Dendritic cell treated with granulocyte-macrophage colony-stimulating factor and Interleukin-4, amounts not matched to agents 40 ng/mL and 50 ng/mL, for 4 days (primary cell): Measurements from ENCODE around the gene TRAPPC12.
A peak's percentile ranks its signal among the peaks of the same experiment; 100 is the strongest.

Experiments
- H3K27ac Mint-ChIP-seq: one replicate; pipeline ENCODE4 v1.8.0; 2022; ENCODE audit warnings: mild to moderate bottlenecking, mixed read lengths
- H3K27me3 Mint-ChIP-seq: one replicate; pipeline ENCODE4 v1.8.0; 2022; ENCODE audit warnings: mild to moderate bottlenecking, mixed read lengths
- H3K36me3 Mint-ChIP-seq: one replicate; pipeline ENCODE4 v1.8.0; 2022; ENCODE audit warnings: low read depth, mixed read lengths
- H3K4me1 Mint-ChIP-seq: one replicate; pipeline ENCODE4 v1.8.0; 2022; ENCODE audit warnings: low read depth, mixed read lengths
- H3K4me3 Mint-ChIP-seq: one replicate; pipeline ENCODE4 v1.8.0; 2022; ENCODE audit warnings: mild to moderate bottlenecking, moderate library complexity, mixed read lengths
- H3K9me3 Mint-ChIP-seq: one replicate; pipeline ENCODE4 v1.8.0; 2022; ENCODE audit warnings: mixed read lengths
- intact Hi-C: fragments of 100-400 bp; cut with micrococcal nuclease; formaldehyde crosslinking; loops from one replicate; pipeline ENCODE4 v1.15.0; 2022

The TRAPPC12 gene

GRCh38 chr2:3379647-3380534 lies at the start of gene TRAPPC12:
Gene TRAPPC12 (plus strand): TSS chr2:3379694. CDS start chr2:3387624, 7,930 bp downstream.
- no peaks in the 10 kb centered on the region for H3K27me3 Mint-ChIP-seq
- H3K4me3 Mint-ChIP-seq: peak within 1 kb of the TSS; percentile 98
- peak within 1 kb of the TSS; percentile 97 for H3K27ac Mint-ChIP-seq
- intact Hi-C loops: loop anchor here (5.0 kb wide), 2 partner anchors 142 to 197 kb away; partner anchors contain the start of gene RPS7
- H3K4me1 Mint-ChIP-seq: peaks cover 38% of the 10 kb centered on the region
- peaks cover 50% of the 10 kb centered on the region for H3K36me3 Mint-ChIP-seq
- H3K9me3 Mint-ChIP-seq: no peaks in the 10 kb centered on the region

DNA sequence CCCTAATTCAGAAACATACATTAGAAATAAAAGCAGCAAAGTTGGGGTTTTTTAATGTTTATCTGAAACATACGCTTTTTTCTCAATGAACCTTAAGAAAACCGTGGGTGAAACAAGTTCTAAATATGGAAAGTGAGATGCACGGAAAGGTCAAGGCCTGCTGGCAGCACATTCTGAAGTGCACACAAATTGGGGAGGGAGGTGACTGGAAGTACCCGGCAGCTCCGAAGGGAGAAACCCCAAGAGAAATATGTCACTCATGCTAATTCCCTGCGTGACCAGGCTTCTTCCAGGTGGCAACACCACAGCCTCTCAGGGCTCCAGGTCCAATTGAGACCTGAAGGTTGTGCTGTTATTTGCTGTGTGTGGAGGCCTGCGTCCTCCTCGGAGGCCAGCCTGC lies 47.4 kb upstream of the TRAPPC12 start:
- Mint-ChIP-seq H3K27me3 (no peaks in the 10 kb centered on the region), H3K4me3 (no peak overlapping the region), H3K9me3 (peaks cover 18% of the 10 kb centered on the region), H3K27ac (no peak overlapping the region), H3K36me3 (peaks cover 68% of the 10 kb centered on the region), H3K4me1 (no peaks in the 10 kb centered on the region)
- intact Hi-C loops: no loop called here

GRCh38 chr2:3334392-3335345 lies 44.8 kb upstream of the TRAPPC12 start:
- peaks cover 20% of the 10 kb centered on the region for H3K9me3 Mint-ChIP-seq
- intact Hi-C loops: no loop called here
- H3K27ac Mint-ChIP-seq: no peak overlapping the region
- no peak overlapping the region for H3K4me3 Mint-ChIP-seq
- H3K36me3 Mint-ChIP-seq: peaks cover 84% of the 10 kb centered on the region
- H3K4me1 Mint-ChIP-seq: no peaks in the 10 kb centered on the region
- H3K27me3 Mint-ChIP-seq: no peaks in the 10 kb centered on the region

DNA sequence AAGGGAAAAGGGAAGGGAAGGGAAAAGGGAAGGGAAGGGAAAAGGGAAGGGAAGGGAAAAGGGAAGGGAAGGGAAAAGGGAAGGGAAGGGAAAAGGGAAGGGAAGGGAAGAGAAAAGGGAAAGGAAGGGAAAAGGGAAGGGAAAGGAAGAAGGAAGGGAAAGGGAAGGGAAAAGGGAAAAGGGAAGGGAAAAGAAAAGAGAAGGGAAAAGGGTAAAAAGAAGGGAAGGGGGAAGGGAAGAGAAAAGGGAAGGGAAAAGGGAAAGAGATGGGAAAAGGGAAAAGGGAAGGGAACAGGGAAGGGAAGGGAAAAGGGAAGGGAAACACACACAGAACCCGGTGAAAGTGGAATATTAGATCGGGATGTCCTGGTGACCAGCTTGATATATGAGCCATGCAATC lies 42.6 kb upstream of the TRAPPC12 start:
- H3K27me3 Mint-ChIP-seq: no peaks in the 10 kb centered on the region
- no peak overlapping the region for H3K4me3 Mint-ChIP-seq
- intact Hi-C loops: no loop called here

DNA sequence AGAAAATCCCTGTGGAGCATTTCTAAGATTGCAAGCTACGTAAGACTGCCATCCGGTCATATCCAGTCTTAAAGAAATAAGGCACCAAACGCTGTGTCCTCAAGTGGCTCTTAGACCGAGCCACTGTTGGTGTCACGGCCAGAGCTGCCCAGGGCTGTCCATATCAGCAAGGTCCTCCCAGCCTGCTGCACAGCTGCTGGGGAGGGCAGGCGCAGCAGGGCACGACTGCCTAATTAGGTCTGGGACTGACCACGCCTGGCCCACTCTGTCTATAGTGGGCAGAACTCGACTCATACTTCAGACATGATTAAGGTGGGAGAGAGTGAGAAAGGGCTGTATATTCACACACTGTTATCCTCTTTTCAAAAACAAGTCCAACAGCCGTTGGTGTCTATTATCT lies 41.2 kb upstream of the TRAPPC12 start:
- Mint-ChIP-seq H3K36me3 (peaks cover 76% of the 10 kb centered on the region), H3K9me3 (peaks cover 26% of the 10 kb centered on the region), H3K27me3 (no peaks in the 10 kb centered on the region), H3K4me1 (no peaks in the 10 kb centered on the region), H3K4me3 (no peak overlapping the region), H3K27ac (no peak overlapping the region)
- intact Hi-C loops: no loop called here

More for the DNA sequence above, 42.6 kb upstream of the TRAPPC12 start:
- H3K36me3 Mint-ChIP-seq: peaks cover 83% of the 10 kb centered on the region
- H3K4me1 Mint-ChIP-seq: no peaks in the 10 kb centered on the region
- no peak overlapping the region for H3K27ac Mint-ChIP-seq
- peaks cover 26% of the 10 kb centered on the region for H3K9me3 Mint-ChIP-seq

DNA sequence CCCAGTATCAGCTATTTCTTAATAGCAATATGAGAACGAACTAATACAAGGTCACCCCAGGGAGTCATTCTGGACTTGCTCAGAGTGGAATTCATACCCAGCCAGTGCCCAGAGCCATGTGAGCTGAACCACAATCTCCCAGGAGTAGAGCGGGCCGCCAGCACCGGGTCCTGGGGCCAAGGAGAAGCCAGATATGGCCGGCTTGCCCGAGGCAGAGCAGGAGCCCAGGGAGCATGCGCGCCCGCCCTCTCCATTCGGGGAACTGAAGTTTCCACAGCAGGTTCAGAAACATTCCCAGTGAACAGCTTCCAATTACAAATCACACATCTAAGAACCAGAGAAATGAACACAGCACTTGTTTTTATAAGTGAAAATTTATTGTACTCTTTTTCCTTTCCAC lies 39.4 kb upstream of the TRAPPC12 start:
- Mint-ChIP-seq H3K4me1 (no peaks in the 10 kb centered on the region), H3K4me3 (no peak overlapping the region), H3K36me3 (peaks cover 62% of the 10 kb centered on the region), H3K27me3 (no peaks in the 10 kb centered on the region), H3K9me3 (peaks cover 26% of the 10 kb centered on the region), H3K27ac (no peak overlapping the region)
- intact Hi-C loops: no loop called here

DNA sequence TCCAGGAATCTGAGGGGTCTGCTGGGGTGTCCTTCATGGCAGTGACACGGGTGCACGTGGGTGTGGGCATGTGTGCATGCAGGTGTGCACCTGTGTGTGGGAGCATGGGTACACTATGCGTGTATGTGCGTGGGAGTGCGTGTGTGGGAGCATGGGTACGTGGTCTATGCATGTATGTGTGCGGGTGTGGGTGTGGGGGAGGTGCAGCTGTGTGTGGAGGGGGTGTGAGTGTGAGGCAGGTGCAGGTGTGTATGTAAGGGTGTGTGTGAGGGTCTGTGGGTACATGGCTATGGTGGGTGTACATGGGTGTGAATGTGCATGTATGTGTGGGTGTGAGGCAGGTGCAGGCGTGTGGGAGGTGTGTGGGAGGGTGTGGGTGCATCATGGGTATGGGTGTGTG lies 38.2 kb upstream of the TRAPPC12 start:
- Mint-ChIP-seq H3K36me3 (peaks cover 62% of the 10 kb centered on the region), H3K27me3 (no peaks in the 10 kb centered on the region), H3K4me1 (no peaks in the 10 kb centered on the region), H3K4me3 (no peak overlapping the region), H3K9me3 (peaks cover 15% of the 10 kb centered on the region), H3K27ac (no peak overlapping the region)
- intact Hi-C loops: no loop called here

DNA sequence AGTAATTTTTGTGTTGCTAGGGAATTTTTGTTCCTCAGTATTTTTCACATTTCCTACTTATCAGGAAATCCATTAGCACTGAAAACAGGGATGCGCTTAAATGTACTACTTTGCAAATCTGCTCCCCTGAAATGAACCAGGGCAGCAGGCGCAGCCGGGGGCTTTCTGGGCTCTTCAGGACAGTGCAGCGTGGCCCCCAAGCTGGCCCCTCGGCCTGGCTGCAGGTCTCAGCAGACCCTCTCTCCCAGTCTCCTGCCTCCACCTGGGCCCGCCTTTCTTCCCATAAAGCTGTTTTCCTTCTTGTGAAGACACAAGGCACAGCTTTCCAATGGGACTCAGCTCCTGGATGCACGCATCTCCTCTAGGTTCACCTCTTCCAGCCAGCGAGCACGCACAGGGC lies 37.2 kb upstream of the TRAPPC12 start:
- no peak overlapping the region for H3K4me3 Mint-ChIP-seq
- no peak overlapping the region for H3K27ac Mint-ChIP-seq
- intact Hi-C loops: no loop called here
- peaks cover 13% of the 10 kb centered on the region for H3K9me3 Mint-ChIP-seq
- peaks cover 62% of the 10 kb centered on the region for H3K36me3 Mint-ChIP-seq
- H3K27me3 Mint-ChIP-seq: no peaks in the 10 kb centered on the region
- H3K4me1 Mint-ChIP-seq: no peaks in the 10 kb centered on the region

DNA sequence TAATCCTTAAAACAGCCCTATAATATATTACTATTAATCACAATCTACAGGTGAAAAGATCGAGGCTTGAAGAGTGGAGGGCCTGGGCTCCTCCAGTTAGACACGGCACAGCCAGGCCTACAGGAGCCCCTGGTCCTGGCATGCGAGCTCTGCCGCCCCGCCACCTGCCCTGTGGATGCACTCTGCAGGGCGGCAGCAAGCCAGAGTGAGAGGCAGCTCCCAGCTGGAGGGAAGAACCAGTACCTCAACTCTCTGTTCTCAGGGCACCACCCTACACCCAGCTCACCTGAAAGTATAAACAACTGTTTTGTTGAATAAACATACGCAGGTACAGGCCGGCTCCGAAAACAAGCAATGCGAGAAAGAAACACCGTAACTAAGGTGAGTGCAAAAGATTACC lies 36.5 kb upstream of the TRAPPC12 start:
- intact Hi-C loops: no loop called here
- H3K4me1 Mint-ChIP-seq: peaks cover 2% of the 10 kb centered on the region
- no peak overlapping the region for H3K4me3 Mint-ChIP-seq
- H3K27ac Mint-ChIP-seq: no peak overlapping the region
- peaks cover 62% of the 10 kb centered on the region for H3K36me3 Mint-ChIP-seq
- no peaks in the 10 kb centered on the region for H3K27me3 Mint-ChIP-seq
- peaks cover 18% of the 10 kb centered on the region for H3K9me3 Mint-ChIP-seq

- intact Hi-C loops: no loop called here
- peaks cover 17% of the 10 kb centered on the region for H3K4me1 Mint-ChIP-seq
- H3K27me3 Mint-ChIP-seq: no peaks in the 10 kb centered on the region
- peaks cover 29% of the 10 kb centered on the region for H3K9me3 Mint-ChIP-seq
- H3K36me3 Mint-ChIP-seq: peaks cover 69% of the 10 kb centered on the region
- no peak overlapping the region for H3K4me3 Mint-ChIP-seq
- H3K27ac Mint-ChIP-seq: no peak overlapping the region
Measured at GRCh38 chr2:3344897-3345296, 34.6 kb upstream of the TRAPPC12 start.

DNA sequence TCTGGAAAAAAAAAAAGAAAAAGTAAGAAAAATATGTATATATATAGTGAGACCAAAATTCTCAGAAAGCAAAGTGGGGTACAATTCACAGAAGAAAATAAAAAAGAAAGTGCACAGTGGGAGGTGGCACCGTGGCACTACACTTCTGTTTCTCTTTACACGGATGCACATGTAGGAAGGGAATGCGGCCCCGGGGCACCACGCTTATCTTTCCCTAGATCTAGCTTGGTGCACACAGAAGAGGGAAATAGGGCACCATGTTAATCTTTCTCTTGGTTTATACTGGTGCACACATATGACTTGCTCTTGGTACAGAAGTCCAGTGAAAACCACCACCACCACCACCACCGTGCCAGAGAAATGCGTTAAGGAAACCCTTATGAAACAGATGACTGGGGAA lies 33.9 kb upstream of the TRAPPC12 start:
- Mint-ChIP-seq H3K9me3 (peaks cover 32% of the 10 kb centered on the region), H3K4me3 (no peak overlapping the region), H3K27ac (no peak overlapping the region), H3K27me3 (no peaks in the 10 kb centered on the region), H3K36me3 (peaks cover 72% of the 10 kb centered on the region), H3K4me1 (peaks cover 17% of the 10 kb centered on the region)
- intact Hi-C loops: no loop called here

GRCh38 chr2:3348767-3349166 lies 30.7 kb upstream of the TRAPPC12 start:
- peaks cover 54% of the 10 kb centered on the region for H3K9me3 Mint-ChIP-seq
- H3K36me3 Mint-ChIP-seq: peaks cover 87% of the 10 kb centered on the region
- H3K4me1 Mint-ChIP-seq: peaks cover 17% of the 10 kb centered on the region
- no peak overlapping the region for H3K4me3 Mint-ChIP-seq
- intact Hi-C loops: no loop called here
- no peaks in the 10 kb centered on the region for H3K27me3 Mint-ChIP-seq
- peak overlapping the region; percentile 7 for H3K27ac Mint-ChIP-seq

DNA sequence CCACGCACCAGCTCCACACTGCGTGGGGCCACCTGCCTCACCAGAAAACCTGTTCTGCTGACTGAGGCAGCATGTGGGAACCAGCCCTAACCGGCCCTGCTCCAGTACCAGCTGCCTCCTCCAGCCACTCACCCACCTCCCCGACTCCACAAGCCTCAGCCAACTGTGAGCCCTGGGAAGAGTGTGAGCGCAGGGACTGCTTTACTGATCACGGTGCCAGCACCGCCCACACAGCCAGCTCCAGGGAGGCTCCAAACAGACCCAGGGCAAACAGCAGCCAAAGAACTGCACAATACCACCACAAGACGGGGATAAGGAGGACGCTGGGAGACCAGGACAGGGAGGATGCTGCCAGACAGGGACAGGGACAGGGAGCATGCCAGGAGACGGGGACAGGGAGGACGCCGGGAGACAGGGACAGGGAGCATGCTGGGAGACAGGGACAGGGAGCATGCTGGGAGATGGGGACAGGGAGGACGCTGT lies 30.2 kb upstream of the TRAPPC12 start:
- H3K36me3 Mint-ChIP-seq: peaks cover 92% of the 10 kb centered on the region
- no peak overlapping the region for H3K27ac Mint-ChIP-seq
- H3K4me3 Mint-ChIP-seq: no peak overlapping the region
- no peaks in the 10 kb centered on the region for H3K27me3 Mint-ChIP-seq
- peaks cover 54% of the 10 kb centered on the region for H3K9me3 Mint-ChIP-seq
- H3K4me1 Mint-ChIP-seq: peaks cover 17% of the 10 kb centered on the region
- intact Hi-C loops: no loop called here

DNA sequence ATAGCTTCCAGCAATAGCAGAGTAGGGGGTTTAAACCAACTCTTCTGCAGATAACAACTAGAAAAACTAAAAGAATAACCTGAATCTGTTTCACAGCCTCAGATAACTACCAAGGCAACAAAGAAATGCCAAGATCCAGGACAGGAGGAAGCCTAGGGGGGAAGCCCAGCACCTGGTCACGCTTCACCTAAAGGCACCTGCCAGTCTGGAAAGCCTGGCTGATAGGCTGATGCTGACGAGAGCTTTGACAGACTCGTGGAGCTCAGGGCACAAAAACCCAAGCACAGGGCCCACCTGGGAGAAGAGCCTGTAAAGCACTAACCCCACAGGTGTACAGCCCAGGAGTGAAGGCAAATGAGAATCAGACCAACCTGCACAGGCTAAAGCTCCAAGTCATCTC lies 24.5 kb upstream of the TRAPPC12 start:
- peaks cover 28% of the 10 kb centered on the region for H3K9me3 Mint-ChIP-seq
- H3K27me3 Mint-ChIP-seq: no peaks in the 10 kb centered on the region
- peaks cover 14% of the 10 kb centered on the region for H3K4me1 Mint-ChIP-seq
- no peak overlapping the region for H3K27ac Mint-ChIP-seq
- H3K36me3 Mint-ChIP-seq: peaks cover 42% of the 10 kb centered on the region
- intact Hi-C loops: no loop called here
- no peak overlapping the region for H3K4me3 Mint-ChIP-seq
